K562 (cell line): ENCODE results near the gene PIGQ. TPM values are rescaled to one million over a fixed set of nuclear protein-coding genes. Genes with fewer than 3 reads are reported as not detected.

ENCODE experiments used
- EGR1 ChIP-seq: fragments of 450-650 bp; conservative IDR thresholded peaks from 2 replicates; pipeline ENCODE4 v1.6.1; 2017; ENCODE audit warnings: mild to moderate bottlenecking
- ETV5 ChIP-seq: sonication (generic); formaldehyde crosslinking; IDR thresholded peaks from 2 replicates; pipeline ENCODE4 v1.4.0; 2020; ENCODE audit warnings: low read depth, mild to moderate bottlenecking, missing genetic modification reagents
- FOS ChIP-seq: IDR thresholded peaks from 3 replicates; pipeline ENCODE4 v1.6.1; 2011; ENCODE audit not compliant: insufficient read length; ENCODE audit errors: extremely low read depth
- GABPA ChIP-seq: fragments of 200-800 bp; sonication (Bioruptor generic); conservative IDR thresholded peaks from 2 replicates; pipeline ENCODE4 v1.6.1; 2016; ENCODE audit warnings: low read depth, missing genetic modification characterization, missing compliant biosample characterization
- GTF2E2 ChIP-seq: fragments of 200-800 bp; sonication (Bioruptor generic); IDR thresholded peaks from 2 replicates; pipeline ENCODE4 v1.6.1; 2016; ENCODE audit warnings: missing genetic modification characterization, missing compliant biosample characterization
- ID3 ChIP-seq, 2 experiments: fragments of 250-450 bp in 1 of 2; fragments of 450-650 bp in 1 of 2; sonication (Bioruptor Pico) in 1 of 2; IDR thresholded peaks; 2 replicates each; pipeline versions ENCODE4 v1.6.1 to v1.8.0; 2016 to 2021; ENCODE audit warnings: mild to moderate bottlenecking in 2 of 2, moderate library complexity in 2 of 2, missing compliant biosample characterization in 1 of 2, missing genetic modification characterization in 1 of 2
- LCOR ChIP-seq: sonication (generic); formaldehyde crosslinking; IDR thresholded peaks from 2 replicates; pipeline ENCODE4 v1.8.0; 2022; ENCODE audit warnings: mild to moderate bottlenecking, missing genetic modification reagents
- MAFK ChIP-seq: IDR thresholded peaks from 2 replicates; pipeline ENCODE4 v1.6.1; 2011; ENCODE audit warnings: low read length, improper control_type of control experiment
- MEIS2 ChIP-seq: fragments of 450-650 bp; IDR thresholded peaks from 2 replicates; pipeline ENCODE4 v1.6.1; 2014; ENCODE audit warnings: mild to moderate bottlenecking; ENCODE audit not compliant: partially characterized antibody
- MYC ChIP-seq, 2 experiments: fragments of 250-450 bp in 1 of 2; sonication (Bioruptor Pico) in 1 of 2; IDR thresholded peaks; 2 replicates each; pipeline versions ENCODE4 v1.5.1 to v1.6.1; 2012 to 2021; ENCODE audit warnings: low read depth in 2 of 2, borderline replicate concordance in 1 of 2, improper control_type of control experiment in 1 of 2, low read length in 1 of 2, mild to moderate bottlenecking in 1 of 2, moderate library complexity in 1 of 2
- MYNN ChIP-seq, 2 experiments: sonication (generic); formaldehyde crosslinking in 1 of 2; IDR thresholded peaks; 2 replicates each; pipeline versions ENCODE4 v1.5.0 to v1.6.1; 2016 to 2020; ENCODE audit warnings: antibody characterized with exemption in 1 of 2, missing genetic modification reagents in 1 of 2
- NR3C1 ChIP-seq: sonication (generic); formaldehyde crosslinking; IDR thresholded peaks from 2 replicates; pipeline ENCODE4 v1.8.1; 2022; ENCODE audit warnings: missing genetic modification reagents
- POLR2H ChIP-seq: IDR thresholded peaks from 2 replicates; pipeline ENCODE4 v1.6.1; 2016; ENCODE audit warnings: missing genetic modification characterization, low read depth, mild to moderate bottlenecking, control low read depth, missing compliant biosample characterization, moderate library complexity
- VEZF1 ChIP-seq: fragments of 200-800 bp; sonication (Bioruptor generic); IDR thresholded peaks from 2 replicates; pipeline ENCODE4 v1.6.1; 2017; ENCODE audit warnings: missing genetic modification characterization, missing compliant biosample characterization
- YY1 ChIP-seq, 3 experiments: IDR thresholded peaks; 2 replicates each; pipeline ENCODE4 v1.6.1; 2011; ENCODE audit warnings: low read length in 2 of 3, mild to moderate bottlenecking in 2 of 3, moderate library complexity in 2 of 3, borderline replicate concordance in 1 of 3, control low read depth in 1 of 3, low read depth in 1 of 3; ENCODE audit not compliant: insufficient read depth in 3 of 3, insufficient replicate concordance in 2 of 3, control insufficient read depth in 1 of 3, insufficient read length in 1 of 3; ENCODE audit errors: extremely low read depth in 1 of 3
- ZFX ChIP-seq: sonication (generic); formaldehyde crosslinking; IDR thresholded peaks from 2 replicates; pipeline ENCODE4 v1.8.0; 2022; ENCODE audit warnings: mild to moderate bottlenecking, missing genetic modification reagents, moderate library complexity
- ZNF175 ChIP-seq: fragments of 200-800 bp; sonication (Bioruptor generic); IDR thresholded peaks from 2 replicates; pipeline ENCODE4 v1.6.1; 2016; ENCODE audit warnings: low read depth, mild to moderate bottlenecking, missing genetic modification characterization, missing compliant biosample characterization
- ZNF263 ChIP-seq: sonication (generic); formaldehyde crosslinking; IDR thresholded peaks from 2 replicates; pipeline ENCODE4 v1.8.0; 2022; ENCODE audit warnings: mild to moderate bottlenecking, missing genetic modification reagents, borderline replicate concordance
- polyA plus RNA-seq, 8 experiments: library from polyadenylated mRNA; depleted of rRNA in 4 of 8; stranded (reverse) in 5 of 8; unstranded in 3 of 8; fragments of >200 nt; fragmentation: Nextera tagmentation in 2 of 8; fragmentation: Illumina TruSeq in 1 of 8; extraction: Ambion mirVana in 2 of 8; extraction: Trizol in 1 of 8; gene quantifications; 2 replicates each; pipeline versions ENCODE4 v1.2.1 to v1.2.3, GENCODE V29; 2011 to 2014; ENCODE audit warnings: inconsistent platforms in 1 of 8, missing spikeins in 1 of 8
- total RNA-seq, 7 experiments: library from RNA; depleted of rRNA in 6 of 7; stranded (reverse); fragments of >200 nt in 6 of 7; fragmentation: Illumina TruSeq in 2 of 7; extraction: Trizol in 2 of 7; gene quantifications; 2 replicates each; pipeline versions ENCODE4 v1.2.1 to v1.2.3, GENCODE V29; 2011 to 2021; ENCODE audit warnings: low replicate concordance in 1 of 7
- TF ChIP-seq, protein P1 (sequence below): fragments of 450-650 bp; formaldehyde crosslinking; IDR thresholded peaks from 2 replicates; pipeline ENCODE4 v1.4.0; 2022; ENCODE audit warnings: missing genetic modification characterization

Gene PIGQ
- total and polyA plus RNA-seq, 9 of the 15 experiments (the other 6 are each of a cell fraction or from before 2014, with no cell fraction given): 0.20 to 49.6 (median 11.7) TPM

DNA sequence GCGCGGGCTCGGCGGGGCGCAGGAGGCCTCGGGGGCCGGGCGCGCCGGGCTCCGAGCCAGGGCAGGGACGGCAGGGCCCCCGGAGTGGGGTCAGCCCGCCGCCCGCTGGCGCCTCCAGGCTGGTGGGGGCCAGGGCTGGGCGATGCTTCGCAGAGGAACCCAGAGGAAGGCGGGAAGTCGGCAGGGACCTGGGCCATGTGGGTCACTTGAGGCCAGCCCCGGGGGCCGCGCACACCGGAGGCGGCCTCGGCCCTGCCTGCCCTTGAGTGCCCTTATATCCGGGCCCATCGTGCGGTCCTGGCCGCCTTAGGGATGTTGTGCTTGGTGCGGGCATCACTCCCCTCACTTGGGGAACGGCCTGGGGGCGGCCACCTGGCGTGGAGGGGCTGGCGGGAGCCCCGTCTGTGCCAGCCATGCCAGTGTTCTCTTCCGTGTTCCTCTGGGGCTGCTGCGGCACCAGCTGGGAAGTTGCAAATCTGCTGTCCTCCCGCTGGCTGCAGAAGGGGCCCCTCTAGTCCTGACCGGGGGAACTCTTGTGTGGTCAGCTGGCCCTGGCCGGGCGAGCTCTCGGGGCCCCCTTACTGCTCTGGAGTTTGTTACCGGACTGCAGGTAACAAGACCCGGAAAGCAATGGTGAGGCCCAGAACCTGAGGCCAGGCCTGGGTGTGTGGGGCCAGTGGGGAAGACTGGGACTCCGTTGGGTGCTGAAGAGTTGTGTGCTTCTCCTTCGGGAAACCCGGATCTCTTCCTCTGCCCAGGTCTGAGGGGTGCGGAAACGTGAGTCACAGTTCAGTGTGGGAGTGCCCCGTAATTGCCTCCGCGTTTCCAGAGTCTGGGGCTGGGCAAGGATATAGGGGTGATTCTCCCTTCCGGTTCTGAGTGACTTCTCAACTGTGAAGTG, 41.4 kb upstream of the PIGQ start (continued):
- TF ChIP-seq ZFX (CRISPR knock-in tag) (peak; percentile 13; the same call in 1 of the 2 replicates), GABPA (peak; percentile 77), NR3C1 (CRISPR knock-in tag) (peak; percentile 85), POLR2H (tag) (peak; percentile 35; the same call in 1 of the 2 replicates), MYNN (IDR thresholded peaks at IDR 0.05) (peak; percentile 51; the same call in 1 of the 2 replicates), MYNN (CRISPR knock-in tag; IDR thresholded peaks at IDR 0.05) (no peak), MYC (IDR thresholded peaks at IDR 0.05; ENCODE audit: low read depth, low read length) (peak; percentile 60; the same call in 1 of the 2 replicates), MYC (CRISPR knock-in tag; IDR thresholded peaks at IDR 0.05; ENCODE audit: borderline replicate concordance, low read depth) (peak; percentile 74; the same call in 1 of the 2 replicates), GTF2E2 (no peak), EGR1 (peak; percentile 69), MAFK (no peak), LCOR (0 out of 2 replicates have a peak, but pooled peaks have one; percentile 41), ZNF175 (CRISPR knock-in tag) (peak; percentile 7; the same call in 1 of the 2 replicates), ZNF263 (CRISPR knock-in tag) (peak; percentile 60; the same call in 1 of the 2 replicates), YY1 (IDR thresholded peaks at IDR 0.05; ENCODE audit: borderline replicate concordance in 1 of 3, control insufficient read depth in 1 of 3, extremely low read depth in 1 of 3, insufficient read depth in 3 of 3, insufficient read length in 1 of 3, insufficient replicate concordance in 2 of 3, low read depth in 1 of 3, low read length in 2 of 3) (no peak), MEIS2 (no peak), ETV5 (CRISPR knock-in tag) (peak; percentile 89), VEZF1 (CRISPR knock-in tag) (no peak; the same call in 1 of the 2 replicates), FOS (peak; percentile 15), ID3 (CRISPR knock-in tag; IDR thresholded peaks at IDR 0.05) (no peak), ID3 (tag; IDR thresholded peaks at IDR 0.05) (0 out of 2 replicates have a peak, but pooled peaks have one; percentile 37)
- TF ChIP-seq, protein P1, sequence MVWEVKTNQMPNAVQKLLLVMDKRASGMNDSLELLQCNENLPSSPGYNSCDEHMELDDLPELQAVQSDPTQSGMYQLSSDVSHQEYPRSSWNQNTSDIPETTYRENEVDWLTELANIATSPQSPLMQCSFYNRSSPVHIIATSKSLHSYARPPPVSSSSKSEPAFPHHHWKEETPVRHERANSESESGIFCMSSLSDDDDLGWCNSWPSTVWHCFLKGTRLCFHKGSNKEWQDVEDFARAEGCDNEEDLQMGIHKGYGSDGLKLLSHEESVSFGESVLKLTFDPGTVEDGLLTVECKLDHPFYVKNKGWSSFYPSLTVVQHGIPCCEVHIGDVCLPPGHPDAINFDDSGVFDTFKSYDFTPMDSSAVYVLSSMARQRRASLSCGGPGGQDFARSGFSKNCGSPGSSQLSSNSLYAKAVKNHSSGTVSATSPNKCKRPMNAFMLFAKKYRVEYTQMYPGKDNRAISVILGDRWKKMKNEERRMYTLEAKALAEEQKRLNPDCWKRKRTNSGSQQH (CRISPR knock-in tag): no peak
